GM12878 (cell line): ENCODE data around the gene PEMT.
A peak's percentile ranks its signal among the peaks of the same experiment; 100 is the strongest.

Source experiments
- CHD4 ChIP-seq: fragments of 200-600 bp; sonication (generic); IDR thresholded peaks from 2 replicates; pipeline ENCODE4 v1.6.1; 2016; ENCODE audit warnings: mild to moderate bottlenecking
- POLR2A ChIP-seq: IDR thresholded peaks from 2 replicates; pipeline ENCODE4 v1.6.1; 2011; ENCODE audit warnings: low read depth, mild to moderate bottlenecking, low read length
- TF ChIP-seq, protein P1 (sequence below), 3 experiments: IDR thresholded peaks in 2 of 3; conservative IDR thresholded peaks in 1 of 3; 2 replicates each; pipeline ENCODE4 v1.5.1; 2011; ENCODE audit warnings: low read depth in 3 of 3, low read length in 3 of 3, mild to moderate bottlenecking in 3 of 3, control low read depth in 2 of 3, moderate library complexity in 2 of 3, inconsistent platforms in 1 of 3, mixed read lengths in 1 of 3; ENCODE audit not compliant: control insufficient read depth in 2 of 3, insufficient read depth in 1 of 3; ENCODE audit errors: extremely low read depth in 1 of 3

DNA sequence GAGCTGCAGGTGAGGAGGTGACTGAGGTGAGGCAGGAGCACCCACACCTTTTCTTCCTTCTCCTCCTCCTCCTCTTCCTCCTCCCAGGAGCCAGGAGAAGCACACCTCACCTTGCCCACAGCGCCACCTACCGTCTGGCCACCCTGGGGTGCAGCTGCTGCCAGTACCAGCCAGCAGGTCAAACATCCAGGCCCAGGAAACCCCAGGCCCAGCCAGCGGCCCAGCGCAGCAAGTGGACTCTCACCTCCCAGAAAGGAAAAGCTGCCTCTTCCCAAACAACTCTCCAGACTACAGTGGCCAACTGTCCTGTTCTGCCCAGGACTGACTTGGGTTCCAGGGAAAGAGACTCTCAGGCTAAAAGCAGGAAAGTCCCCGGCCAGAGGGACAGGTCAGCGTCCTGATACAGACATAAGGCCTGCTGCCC, 22.7 kb downstream of the PEMT start:
- TF ChIP-seq, protein P1, sequence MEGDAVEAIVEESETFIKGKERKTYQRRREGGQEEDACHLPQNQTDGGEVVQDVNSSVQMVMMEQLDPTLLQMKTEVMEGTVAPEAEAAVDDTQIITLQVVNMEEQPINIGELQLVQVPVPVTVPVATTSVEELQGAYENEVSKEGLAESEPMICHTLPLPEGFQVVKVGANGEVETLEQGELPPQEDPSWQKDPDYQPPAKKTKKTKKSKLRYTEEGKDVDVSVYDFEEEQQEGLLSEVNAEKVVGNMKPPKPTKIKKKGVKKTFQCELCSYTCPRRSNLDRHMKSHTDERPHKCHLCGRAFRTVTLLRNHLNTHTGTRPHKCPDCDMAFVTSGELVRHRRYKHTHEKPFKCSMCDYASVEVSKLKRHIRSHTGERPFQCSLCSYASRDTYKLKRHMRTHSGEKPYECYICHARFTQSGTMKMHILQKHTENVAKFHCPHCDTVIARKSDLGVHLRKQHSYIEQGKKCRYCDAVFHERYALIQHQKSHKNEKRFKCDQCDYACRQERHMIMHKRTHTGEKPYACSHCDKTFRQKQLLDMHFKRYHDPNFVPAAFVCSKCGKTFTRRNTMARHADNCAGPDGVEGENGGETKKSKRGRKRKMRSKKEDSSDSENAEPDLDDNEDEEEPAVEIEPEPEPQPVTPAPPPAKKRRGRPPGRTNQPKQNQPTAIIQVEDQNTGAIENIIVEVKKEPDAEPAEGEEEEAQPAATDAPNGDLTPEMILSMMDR (IDR thresholded peaks at IDR 0.05 in 2 of 3, conservative IDR thresholded peaks at IDR 0.05 in 1 of 3; ENCODE audit: control insufficient read depth in 2 of 3, extremely low read depth in 1 of 3, insufficient read depth in 1 of 3, low read depth in 3 of 3, low read length in 3 of 3), result peak; percentile 59 to 76 (median 63)
- TF ChIP-seq POLR2A (no peak), CHD4 (no peak)
